IPS-18a (cell line): Measurements from ENCODE around the gene RASA1.
"Not testable (repeated sequence)": the region's sequence is repeated elsewhere in the genome, so short reads cannot be mapped to it uniquely, and the experiment has no call there.

Experiments
- H3K27ac ChIP-seq: one replicate; pipeline ENCODE4 v1.5.1; 2013; ENCODE audit warnings: low read length
- H3K27me3 ChIP-seq: one replicate; pipeline ENCODE4 v1.6.1; 2013; ENCODE audit warnings: mild to moderate bottlenecking, low read length; ENCODE audit not compliant: control insufficient read depth, insufficient read depth
- H3K36me3 ChIP-seq: one replicate; pipeline ENCODE4 v1.6.1; 2013; ENCODE audit warnings: low read depth, low read length; ENCODE audit not compliant: control insufficient read depth
- H3K4me1 ChIP-seq: one replicate; pipeline ENCODE4 v1.6.1; 2013; ENCODE audit warnings: low read depth, low read length; ENCODE audit not compliant: control insufficient read depth
- H3K4me3 ChIP-seq: one replicate; pipeline ENCODE4 v1.5.1; 2013; ENCODE audit warnings: low read length
- H3K9ac ChIP-seq: one replicate; pipeline ENCODE4 v1.6.1; 2013; ENCODE audit warnings: mild to moderate bottlenecking, low read length, moderate library complexity
- H3K9me3 ChIP-seq: one replicate; pipeline ENCODE4 v1.6.1; 2013; ENCODE audit warnings: low read depth, low read length; ENCODE audit not compliant: control insufficient read depth

RASA1 gene

DNA sequence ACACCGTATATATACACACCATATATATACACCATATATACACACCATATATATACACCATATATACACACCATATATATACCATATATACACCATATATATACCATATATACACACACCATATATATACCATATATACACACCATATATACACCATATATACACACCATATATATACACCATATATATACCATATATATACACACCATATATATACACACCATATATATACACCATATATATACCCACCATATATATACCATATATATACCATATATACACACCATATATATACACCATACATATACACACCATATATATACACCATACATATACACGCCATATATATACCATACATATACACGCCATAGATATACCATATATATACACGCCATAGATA lies 19.6 kb downstream of the RASA1 start:
- H3K27me3 ChIP-seq, H3K4me3 ChIP-seq, H3K36me3 ChIP-seq, H3K9ac ChIP-seq, H3K27ac ChIP-seq, H3K9me3 ChIP-seq, H3K4me1 ChIP-seq: not testable (repeated sequence)

DNA sequence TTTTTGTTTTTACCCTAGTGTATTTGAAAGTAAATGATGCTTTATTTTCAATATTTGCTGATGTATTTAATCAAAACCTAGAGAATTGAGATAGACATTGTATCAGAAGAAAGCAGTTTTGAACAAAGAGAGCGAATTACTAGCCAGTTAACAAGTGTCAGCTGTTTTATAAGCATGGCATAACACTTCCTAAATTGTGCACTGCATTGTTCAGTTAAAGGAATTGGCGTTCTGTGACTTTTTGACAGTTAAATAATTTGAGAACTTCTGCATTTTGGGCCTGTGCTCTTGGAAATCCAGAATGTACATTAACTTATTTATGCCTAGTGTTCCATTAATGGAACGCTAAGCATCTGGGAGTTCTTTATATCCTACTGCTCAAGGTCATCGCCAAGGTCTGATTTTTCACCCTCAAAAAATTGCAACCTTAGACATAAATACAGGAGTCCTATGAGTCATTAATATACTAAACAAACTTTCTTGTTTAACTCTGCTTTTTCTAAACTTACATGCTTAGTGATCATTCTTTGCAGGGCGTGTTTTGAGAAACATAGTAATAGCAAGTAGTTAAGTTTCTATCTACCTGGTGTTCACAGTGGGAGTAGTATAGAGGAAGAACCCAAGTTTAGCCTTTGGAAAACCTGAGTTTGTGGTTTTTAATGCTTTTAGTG lies 31.1 kb downstream of the RASA1 start:
- no peaks in the 10 kb centered on the region for H3K27me3 ChIP-seq
- no peak overlapping the region for H3K27ac ChIP-seq
- no peak overlapping the region for H3K9ac ChIP-seq
- H3K4me1 ChIP-seq, result no peaks in the 10 kb centered on the region
- H3K36me3 ChIP-seq, result no peaks in the 10 kb centered on the region
- H3K9me3 ChIP-seq, result no peaks in the 10 kb centered on the region
- H3K4me3 ChIP-seq, result no peak overlapping the region

DNA sequence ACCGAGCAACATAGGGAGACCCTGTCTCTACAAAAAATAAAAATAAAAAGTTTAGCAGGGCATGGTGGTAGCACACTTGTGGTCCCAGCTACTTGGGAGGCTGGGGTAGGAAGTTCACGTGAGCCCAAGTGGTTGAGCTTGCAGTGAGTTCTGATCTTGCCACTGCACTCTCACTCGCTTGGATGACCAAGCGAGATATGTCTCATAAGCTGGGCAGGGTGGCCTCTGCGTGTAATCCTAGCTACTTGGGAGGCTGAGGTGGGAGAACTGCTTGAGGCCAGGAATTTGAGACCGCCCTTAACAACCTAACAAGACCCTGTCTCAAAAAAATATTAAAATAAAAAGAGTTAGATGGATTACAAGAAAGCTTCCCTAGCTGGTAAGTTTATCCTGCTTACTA lies 32.5 kb downstream of the RASA1 start:
- peaks cover 8% of the 10 kb centered on the region for H3K36me3 ChIP-seq
- no peaks in the 10 kb centered on the region for H3K4me1 ChIP-seq
- H3K27ac ChIP-seq, result no peak overlapping the region
- no peaks in the 10 kb centered on the region for H3K9me3 ChIP-seq
- H3K27me3 ChIP-seq, result no peaks in the 10 kb centered on the region
- no peak overlapping the region for H3K9ac ChIP-seq
- no peak overlapping the region for H3K4me3 ChIP-seq

GRCh38 chr5:87300744-87301143 lies 33.1 kb downstream of the RASA1 start:
- no peak overlapping the region for H3K9ac ChIP-seq
- peaks cover 14% of the 10 kb centered on the region for H3K36me3 ChIP-seq
- H3K9me3 ChIP-seq, result no peaks in the 10 kb centered on the region
- no peak overlapping the region for H3K27ac ChIP-seq
- H3K4me3 ChIP-seq, result no peak overlapping the region
- H3K27me3 ChIP-seq, result no peaks in the 10 kb centered on the region
- no peaks in the 10 kb centered on the region for H3K4me1 ChIP-seq

- Histone ChIP-seq H3K4me1 (no peaks in the 10 kb centered on the region), H3K9me3 (no peaks in the 10 kb centered on the region), H3K27me3 (no peaks in the 10 kb centered on the region), H3K27ac (no peak overlapping the region), H3K36me3 (peaks cover 14% of the 10 kb centered on the region), H3K9ac (no peak overlapping the region), H3K4me3 (no peak overlapping the region)
Observed at GRCh38 chr5:87302061-87302460, 34.4 kb downstream of the RASA1 start.

DNA sequence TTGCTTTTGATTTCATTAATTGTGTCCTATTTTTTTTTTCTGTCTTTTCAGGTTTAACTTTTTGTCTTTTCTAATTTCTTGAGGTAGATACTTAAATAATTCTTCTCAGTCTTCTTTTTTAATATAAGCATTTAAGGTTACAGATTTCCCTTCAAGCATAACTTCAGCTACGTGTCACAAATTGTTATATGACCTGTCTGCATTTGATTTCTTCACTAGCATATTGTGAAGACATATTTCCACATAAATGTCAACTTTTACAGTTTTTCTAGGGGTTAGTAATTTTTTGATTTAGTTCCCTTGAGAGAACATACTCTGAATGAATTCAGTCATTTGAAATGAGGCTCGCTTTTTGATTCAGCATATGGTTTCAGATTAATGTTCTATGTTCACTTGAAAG lies 35.6 kb downstream of the RASA1 start:
- Histone ChIP-seq H3K4me3 (no peak overlapping the region), H3K4me1 (peaks cover 8% of the 10 kb centered on the region), H3K36me3 (peaks cover 14% of the 10 kb centered on the region)

DNA sequence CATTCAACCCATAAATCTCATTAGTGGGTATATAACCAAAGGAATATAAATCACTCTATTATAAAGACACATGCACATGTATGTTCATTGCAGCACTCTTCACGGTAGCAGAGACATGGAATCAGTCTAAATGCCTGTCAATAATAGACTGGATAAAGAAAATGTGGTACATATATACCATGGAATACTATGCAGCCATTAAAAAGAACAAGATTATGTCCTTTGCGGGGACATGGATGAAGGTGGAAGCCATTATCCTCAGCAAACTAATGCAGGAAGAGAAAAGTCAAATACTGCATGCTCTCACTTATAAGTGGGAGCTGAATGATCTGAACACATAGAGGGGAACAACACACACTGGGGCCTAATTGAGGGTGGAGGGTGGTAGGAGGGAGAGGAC lies 38.4 kb downstream of the RASA1 start:
- H3K9ac ChIP-seq, H3K27me3 ChIP-seq, H3K4me3 ChIP-seq, H3K9me3 ChIP-seq, H3K4me1 ChIP-seq, H3K27ac ChIP-seq: not testable (repeated sequence)
- peaks cover 14% of the 10 kb centered on the region for H3K36me3 ChIP-seq

More for the DNA sequence above, 35.6 kb downstream of the RASA1 start:
- Histone ChIP-seq H3K9me3 (no peaks in the 10 kb centered on the region), H3K27ac (no peak overlapping the region), H3K27me3 (no peaks in the 10 kb centered on the region), H3K9ac (no peak overlapping the region)

DNA sequence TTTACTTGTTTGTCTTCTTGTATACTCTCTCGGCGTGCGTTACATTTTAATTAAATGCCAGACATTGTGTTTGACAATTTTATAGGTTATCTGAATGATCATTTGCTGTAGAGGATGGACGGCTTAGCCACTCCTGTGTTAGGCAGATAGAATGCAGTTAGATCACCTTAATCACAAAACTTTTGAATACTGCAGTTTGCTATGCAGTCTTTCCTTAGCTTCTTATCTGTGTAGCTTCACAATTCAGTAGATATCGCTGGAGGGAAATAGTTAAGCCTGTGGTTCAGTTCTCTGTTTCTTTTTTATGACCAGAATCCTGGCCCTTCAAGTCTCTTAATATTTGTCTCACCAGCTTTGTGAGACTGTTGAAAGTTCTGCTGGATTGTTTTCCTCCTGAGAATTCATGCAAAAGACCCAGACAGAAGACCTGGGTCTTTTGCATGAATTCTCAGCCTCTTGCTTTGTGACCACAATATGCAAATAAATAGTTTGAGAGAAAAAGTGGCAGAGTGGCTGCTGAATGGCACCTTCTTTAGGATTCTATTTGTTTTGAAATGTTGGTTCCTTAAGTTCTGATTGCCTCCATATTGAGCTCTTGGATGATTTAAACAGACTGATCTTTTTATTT lies 40.2 kb downstream of the RASA1 start:
- Histone ChIP-seq H3K9me3 (no peaks in the 10 kb centered on the region), H3K27me3 (no peaks in the 10 kb centered on the region), H3K4me3 (no peak overlapping the region), H3K9ac (no peak overlapping the region), H3K27ac (no peak overlapping the region), H3K36me3 (peaks cover 14% of the 10 kb centered on the region), H3K4me1 (peaks cover 13% of the 10 kb centered on the region)

DNA sequence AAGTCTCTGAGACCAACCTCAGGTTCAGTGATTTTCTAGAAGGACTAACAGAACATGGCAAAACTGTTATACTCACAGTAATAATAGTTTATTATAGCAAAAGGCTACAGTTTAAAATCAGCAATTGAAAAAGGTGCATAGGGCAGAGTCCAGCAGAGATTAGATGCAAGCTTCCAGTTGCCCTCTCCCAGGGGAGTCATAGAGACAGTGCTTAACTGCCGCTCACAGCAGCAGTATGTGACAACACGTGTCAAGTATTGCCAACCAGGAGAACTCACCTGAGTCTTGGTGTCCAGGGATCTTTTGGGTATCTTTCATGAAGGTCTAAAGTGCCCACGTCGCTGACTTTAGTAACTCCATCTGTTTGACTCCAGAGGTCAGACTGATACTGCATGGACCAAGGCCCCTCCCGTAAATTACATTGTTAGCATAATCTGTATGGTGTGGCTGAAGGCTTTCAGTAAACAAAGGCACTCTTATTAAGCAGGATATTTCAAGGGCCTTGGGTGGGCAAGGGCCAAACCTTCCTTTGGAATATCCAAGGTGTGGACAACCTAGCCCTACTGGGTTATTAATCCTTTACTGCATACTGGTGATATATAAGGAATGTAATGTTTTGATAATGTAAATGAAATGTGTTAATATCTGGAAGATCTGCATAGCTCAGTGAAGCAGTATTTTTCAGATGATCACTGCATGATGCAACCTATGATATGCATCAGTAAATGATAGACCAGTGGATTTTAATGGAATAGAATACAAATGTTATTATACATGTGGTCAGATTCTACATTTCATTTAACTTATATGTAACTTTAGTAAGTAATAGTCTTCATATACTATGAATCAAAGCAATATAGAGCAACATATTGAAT lies 44.0 kb downstream of the RASA1 start:
- H3K4me3 ChIP-seq, result no peak overlapping the region
- H3K27ac ChIP-seq, result no peak overlapping the region
- H3K4me1 ChIP-seq, result peaks cover 13% of the 10 kb centered on the region

DNA sequence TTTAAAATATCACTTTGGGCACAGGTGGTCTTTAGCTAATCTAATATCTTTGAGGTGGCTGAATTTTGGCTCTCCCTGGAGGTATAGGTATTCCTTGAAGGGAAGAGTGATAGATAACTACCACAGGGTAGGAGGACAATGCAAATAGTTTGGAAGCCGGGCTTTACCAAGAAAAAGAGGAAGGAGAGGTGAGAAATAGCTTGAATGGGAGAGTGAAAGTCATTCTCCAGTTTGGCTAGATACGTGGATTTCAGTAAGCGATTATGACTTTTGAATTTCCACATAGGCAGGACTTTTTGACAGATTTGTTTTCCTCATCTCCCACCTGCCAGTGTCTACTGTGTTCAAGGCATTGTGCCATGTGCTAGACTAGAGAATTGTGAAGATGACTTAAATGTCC lies 45.5 kb downstream of the RASA1 start:
- Histone ChIP-seq H3K36me3 (no peaks in the 10 kb centered on the region), H3K4me1 (peaks cover 6% of the 10 kb centered on the region), H3K27me3 (no peaks in the 10 kb centered on the region), H3K4me3 (no peak overlapping the region), H3K9ac (no peak overlapping the region), H3K9me3 (no peaks in the 10 kb centered on the region), H3K27ac (no peak overlapping the region)

More for the DNA sequence above, 44.0 kb downstream of the RASA1 start:
- Histone ChIP-seq H3K9ac (no peak overlapping the region), H3K27me3 (no peaks in the 10 kb centered on the region), H3K36me3 (no peaks in the 10 kb centered on the region), H3K9me3 (no peaks in the 10 kb centered on the region)

GRCh38 chr5:87319469-87319868 lies 51.8 kb downstream of the RASA1 start:
- H3K36me3 ChIP-seq, result no peaks in the 10 kb centered on the region
- no peak overlapping the region for H3K4me3 ChIP-seq
- no peak overlapping the region for H3K9ac ChIP-seq
- no peak overlapping the region for H3K27ac ChIP-seq
- H3K9me3 ChIP-seq, result peaks cover 7% of the 10 kb centered on the region
- H3K27me3 ChIP-seq, result no peaks in the 10 kb centered on the region
- no peaks in the 10 kb centered on the region for H3K4me1 ChIP-seq
